ENCODE data around the gene WNT4.

GRCh38 chr1:22189619-22190018 is 46.7 kb upstream of the WNT4 start:
- no peak for TF ChIP-seq CTCF (IDR thresholded peaks at IDR 0.05; ENCODE audit: low read depth, low read length)
- no peak for TF ChIP-seq POLR2A (IDR thresholded peaks at IDR 0.05; ENCODE audit: extremely low read depth, insufficient read length)
- no peak for TF ChIP-seq MAX (IDR thresholded peaks at IDR 0.05; ENCODE audit: low read depth, low read length)
- TF ChIP-seq MYC (IDR thresholded peaks at IDR 0.05; ENCODE audit: low read depth, low read length): no peak

Measured in NB4 (cell line).